Measurements from ENCODE around the gene SPRYD3. TPM values are rescaled to one million over a fixed set of nuclear protein-coding genes. Genes with fewer than 3 reads are reported as not detected.

Gene SPRYD3
- total and polyA plus RNA-seq, 2 of the 4 experiments (the other 2 are of a cell fraction), result 25.6 to 27.8 TPM

DNA sequence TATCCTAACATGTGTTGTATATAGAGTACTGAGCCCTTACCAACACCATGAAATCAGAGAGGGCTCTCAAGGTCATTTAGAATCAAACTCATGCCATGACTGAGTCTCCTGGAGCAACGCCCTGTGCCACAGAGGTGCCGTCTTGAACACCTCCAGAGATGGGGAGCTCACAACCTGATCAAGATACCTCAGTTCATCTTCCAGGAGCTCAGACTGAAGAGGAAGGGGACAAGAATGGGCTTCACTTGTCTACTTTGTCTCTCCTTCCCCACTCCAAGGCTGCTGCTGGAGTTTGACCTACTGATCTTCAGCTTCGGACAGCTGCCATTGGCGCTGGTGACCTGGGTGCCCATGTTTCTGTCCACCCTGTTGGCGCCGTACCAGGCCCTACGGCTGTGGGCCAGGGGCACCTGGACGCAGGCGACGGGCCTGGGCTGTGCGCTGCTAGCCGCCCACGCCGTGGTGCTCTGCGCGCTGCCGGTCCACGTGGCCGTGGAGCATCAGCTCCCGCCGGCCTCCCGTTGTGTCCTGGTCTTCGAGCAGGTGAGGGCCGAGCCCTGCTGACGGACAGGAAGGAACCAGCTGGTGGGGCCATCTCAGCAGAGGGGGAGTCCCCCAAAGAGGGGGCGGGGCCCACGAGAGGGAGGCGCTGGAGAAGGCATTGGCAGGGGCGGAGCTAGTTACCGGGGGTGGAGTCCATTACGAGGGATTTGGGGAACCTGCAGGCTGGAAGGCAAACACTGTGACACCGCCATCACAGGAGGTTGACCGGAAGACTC is 36.1 kb upstream of the SPRYD3 start:
- 90% methylated on average over 6 of the region's 33 CpGs; no CpG with 5 or more reads in 1 of the 2 experiments for WGBS, 2 experiments (ENCODE audit: extremely low coverage in 2 of 2, insufficient read length in 1 of 2)
- POLR2A ChIA-PET (ENCODE audit: unreplicated experiment), result no interaction called here
- Histone ChIP-seq H3K56ac (ENCODE audit: extremely low read depth, insufficient read depth, low read length) (no peak overlapping the region), H3K4ac (ENCODE audit: low read depth, low read length) (no peak overlapping the region), H3K14ac (replicated peaks; ENCODE audit: low read depth, low read length) (no peak overlapping the region), H2BK15ac (ENCODE audit: low read depth, low read length) (no peak overlapping the region), H4K91ac (ENCODE audit: insufficient read depth, low read depth, low read length) (no peak overlapping the region), H2AK9ac (replicated peaks; ENCODE audit: low read depth, low read length, poor library complexity) (peak overlapping the region; percentile 3), H3K4me2 (ENCODE audit: low read depth, low read length) (no peak overlapping the region), H3K36me3 (ENCODE audit: control insufficient read depth, insufficient read depth, low read length) (no peaks in the 10 kb centered on the region), H2BK120ac (ENCODE audit: low read depth, low read length) (no peak overlapping the region), H3K9me1 (ENCODE audit: insufficient read depth, low read length) (no peaks in the 10 kb centered on the region), H2BK20ac (ENCODE audit: low read depth, low read length) (no peak overlapping the region), H3K23ac (ENCODE audit: low read depth, low read length) (no peak overlapping the region), H4K5ac (ENCODE audit: low read depth, low read length) (no peak overlapping the region), H3K27ac (ENCODE audit: insufficient read depth, low read length) (no peak overlapping the region), H3K4me3 (ENCODE audit: insufficient read depth, low read depth, low read length) (no peak overlapping the region), H4K8ac (ENCODE audit: low read depth in 2 of 2, low read length in 2 of 2) (no peak overlapping the region), H3K79me1 (ENCODE audit: low read depth in 1 of 2, low read length in 2 of 2) (no peaks in the 10 kb centered on the region), H3K27me3 (ENCODE audit: control insufficient read depth, insufficient read depth, low read length) (peaks cover 2% of the 10 kb centered on the region; the same call in 1 of the 2 replicates), H4K20me1 (ENCODE audit: insufficient read depth, low read length) (no peaks in the 10 kb centered on the region), H3K4me1 (ENCODE audit: control insufficient read depth, insufficient read depth, low read length) (no peaks in the 10 kb centered on the region), H3K18ac (ENCODE audit: low read depth, low read length) (no peak overlapping the region), H2AK5ac (ENCODE audit: low read depth, low read length) (no peak overlapping the region), H2BK5ac (ENCODE audit: low read depth, low read length, poor library complexity, severe bottlenecking) (no peak overlapping the region), H2AFZ (replicated peaks; ENCODE audit: low read length, poor library complexity) (peak overlapping the region; percentile 21), H3K9me3 (ENCODE audit: control insufficient read depth, insufficient read depth, low read length) (no peaks in the 10 kb centered on the region), H3K9ac (ENCODE audit: low read depth, low read length) (no peak overlapping the region)
- BruUV-seq (replicated peaks), result no TSS peak
- ATAC-seq (ENCODE audit: low read depth) (no peak), DNase-seq (no peak)
- CTCF ChIA-PET, result interaction anchor here (1.2 kb wide), 1 partner anchor 12 kb away, joined by 3 read pairs; no protein-coding TSS in a partner anchor
- dilution Hi-C loops (cut with HindIII; ENCODE audit: low sequenced_read_pairs, unreplicated experiment) (no loop called here), in situ Hi-C loops (cut with MboI; ENCODE audit: low sequenced_read_pairs) (no loop called here), intact Hi-C loops (cut with micrococcal nuclease) (no loop called here)
- TF ChIP-seq RFX5 (IDR thresholded peaks at IDR 0.05; ENCODE audit: low read depth, low read length) (no peak), MAFK (IDR thresholded peaks at IDR 0.05; ENCODE audit: low read depth, low read length) (no peak), POLR2A (IDR thresholded peaks at IDR 0.05; ENCODE audit: low read depth, low read length) (no peak), RAD21 (IDR thresholded peaks at IDR 0.05; ENCODE audit: low read length) (no peak), FOS (IDR thresholded peaks at IDR 0.05; ENCODE audit: low read depth, low read length) (no peak), NFE2L2 (IDR thresholded peaks at IDR 0.05; ENCODE audit: low read depth, low read length) (no peak), BHLHE40 (IDR thresholded peaks at IDR 0.05; ENCODE audit: low read depth, low read length) (no peak), CEBPB (IDR thresholded peaks at IDR 0.05; ENCODE audit: low read depth, low read length) (no peak), MXI1 (IDR thresholded peaks at IDR 0.05; ENCODE audit: borderline replicate concordance, low read depth, low read length) (no peak), SMC3 (IDR thresholded peaks at IDR 0.05; ENCODE audit: low read depth, low read length) (no peak), CHD1 (IDR thresholded peaks at IDR 0.05; ENCODE audit: low read depth, low read length) (no peak), RCOR1 (IDR thresholded peaks at IDR 0.05; ENCODE audit: insufficient replicate concordance, low read length) (no peak)
- TF ChIP-seq, protein P1, sequence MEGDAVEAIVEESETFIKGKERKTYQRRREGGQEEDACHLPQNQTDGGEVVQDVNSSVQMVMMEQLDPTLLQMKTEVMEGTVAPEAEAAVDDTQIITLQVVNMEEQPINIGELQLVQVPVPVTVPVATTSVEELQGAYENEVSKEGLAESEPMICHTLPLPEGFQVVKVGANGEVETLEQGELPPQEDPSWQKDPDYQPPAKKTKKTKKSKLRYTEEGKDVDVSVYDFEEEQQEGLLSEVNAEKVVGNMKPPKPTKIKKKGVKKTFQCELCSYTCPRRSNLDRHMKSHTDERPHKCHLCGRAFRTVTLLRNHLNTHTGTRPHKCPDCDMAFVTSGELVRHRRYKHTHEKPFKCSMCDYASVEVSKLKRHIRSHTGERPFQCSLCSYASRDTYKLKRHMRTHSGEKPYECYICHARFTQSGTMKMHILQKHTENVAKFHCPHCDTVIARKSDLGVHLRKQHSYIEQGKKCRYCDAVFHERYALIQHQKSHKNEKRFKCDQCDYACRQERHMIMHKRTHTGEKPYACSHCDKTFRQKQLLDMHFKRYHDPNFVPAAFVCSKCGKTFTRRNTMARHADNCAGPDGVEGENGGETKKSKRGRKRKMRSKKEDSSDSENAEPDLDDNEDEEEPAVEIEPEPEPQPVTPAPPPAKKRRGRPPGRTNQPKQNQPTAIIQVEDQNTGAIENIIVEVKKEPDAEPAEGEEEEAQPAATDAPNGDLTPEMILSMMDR (conservative IDR thresholded peaks at IDR 0.05; ENCODE audit: low read depth, low read length), result no peak
- TF ChIP-seq, protein P2, sequence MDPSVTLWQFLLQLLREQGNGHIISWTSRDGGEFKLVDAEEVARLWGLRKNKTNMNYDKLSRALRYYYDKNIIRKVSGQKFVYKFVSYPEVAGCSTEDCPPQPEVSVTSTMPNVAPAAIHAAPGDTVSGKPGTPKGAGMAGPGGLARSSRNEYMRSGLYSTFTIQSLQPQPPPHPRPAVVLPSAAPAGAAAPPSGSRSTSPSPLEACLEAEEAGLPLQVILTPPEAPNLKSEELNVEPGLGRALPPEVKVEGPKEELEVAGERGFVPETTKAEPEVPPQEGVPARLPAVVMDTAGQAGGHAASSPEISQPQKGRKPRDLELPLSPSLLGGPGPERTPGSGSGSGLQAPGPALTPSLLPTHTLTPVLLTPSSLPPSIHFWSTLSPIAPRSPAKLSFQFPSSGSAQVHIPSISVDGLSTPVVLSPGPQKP (IDR thresholded peaks at IDR 0.05; ENCODE audit: borderline replicate concordance, low read depth, low read length), result no peak
- TF ChIP-seq, protein P3, sequence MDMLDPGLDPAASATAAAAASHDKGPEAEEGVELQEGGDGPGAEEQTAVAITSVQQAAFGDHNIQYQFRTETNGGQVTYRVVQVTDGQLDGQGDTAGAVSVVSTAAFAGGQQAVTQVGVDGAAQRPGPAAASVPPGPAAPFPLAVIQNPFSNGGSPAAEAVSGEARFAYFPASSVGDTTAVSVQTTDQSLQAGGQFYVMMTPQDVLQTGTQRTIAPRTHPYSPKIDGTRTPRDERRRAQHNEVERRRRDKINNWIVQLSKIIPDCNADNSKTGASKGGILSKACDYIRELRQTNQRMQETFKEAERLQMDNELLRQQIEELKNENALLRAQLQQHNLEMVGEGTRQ (IDR thresholded peaks at IDR 0.05; ENCODE audit: low read depth, low read length), result no peak

All from IMR-90 (cell line).